ENCODE results near the gene RPL7L1. TPM values are rescaled to one million over a fixed set of nuclear protein-coding genes. Genes with fewer than 3 reads are reported as not detected.
A peak's percentile ranks its signal among the peaks of the same experiment; 100 is the strongest.

Gene RPL7L1
- total RNA-seq, 4 donors from 2014 or later, result 27.3 to 57.1 (median 43.4) TPM

DNA sequence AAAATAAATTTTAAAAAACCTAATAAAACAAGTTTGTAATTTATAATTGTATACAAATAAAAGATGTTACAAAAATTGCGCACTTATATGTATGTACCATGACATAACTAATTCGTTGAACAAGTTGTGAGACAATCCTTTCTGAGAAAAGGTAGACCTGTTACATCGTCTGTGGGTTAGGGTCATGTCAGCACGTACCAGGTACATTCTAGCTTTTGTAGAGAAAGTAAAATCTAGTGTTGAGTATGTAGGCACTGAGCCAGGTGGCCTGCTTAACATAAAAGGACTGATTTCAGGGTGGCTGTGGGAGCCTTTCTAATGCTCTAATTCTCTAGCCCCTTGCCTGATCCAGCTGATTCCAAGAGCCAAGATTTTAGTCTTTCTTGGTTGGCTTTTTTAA is 10.4 kb downstream of the RPL7L1 start:
- in situ Hi-C loops (cut with MboI; ENCODE audit: low pct_ligation_motif_present in 1 of 4, low pct_unique_long_range_greater_than_20kb in 1 of 4, low sequenced_read_pairs in 3 of 4) (loop anchor here in 1 of 4 donors (25.0 kb wide), 1 partner anchor 153 kb away; the partner anchor contains the start of gene TBCC), intact Hi-C loops (cut with DNase I; ENCODE audit: low total_unique reads) (no loop called here)
- Histone ChIP-seq H3K36me3 (peaks cover 0 to 14% (median 7%) of the 10 kb centered on the region in 4 donors), H3K9me3 (no peaks in the 10 kb centered on the region), H3K4me3 (peak overlapping the region in 3 of 4 donors; percentile 69 to 86 (median 85)), H3K27me3 (no peaks in the 10 kb centered on the region), H3K27ac (peak overlapping the region; percentile 93 to 96 (median 93)), H3K4me1 (peaks cover 7 to 16% (median 8%) of the 10 kb centered on the region in 4 donors)
- no peak for DNase-seq
- TF ChIP-seq, protein P1, sequence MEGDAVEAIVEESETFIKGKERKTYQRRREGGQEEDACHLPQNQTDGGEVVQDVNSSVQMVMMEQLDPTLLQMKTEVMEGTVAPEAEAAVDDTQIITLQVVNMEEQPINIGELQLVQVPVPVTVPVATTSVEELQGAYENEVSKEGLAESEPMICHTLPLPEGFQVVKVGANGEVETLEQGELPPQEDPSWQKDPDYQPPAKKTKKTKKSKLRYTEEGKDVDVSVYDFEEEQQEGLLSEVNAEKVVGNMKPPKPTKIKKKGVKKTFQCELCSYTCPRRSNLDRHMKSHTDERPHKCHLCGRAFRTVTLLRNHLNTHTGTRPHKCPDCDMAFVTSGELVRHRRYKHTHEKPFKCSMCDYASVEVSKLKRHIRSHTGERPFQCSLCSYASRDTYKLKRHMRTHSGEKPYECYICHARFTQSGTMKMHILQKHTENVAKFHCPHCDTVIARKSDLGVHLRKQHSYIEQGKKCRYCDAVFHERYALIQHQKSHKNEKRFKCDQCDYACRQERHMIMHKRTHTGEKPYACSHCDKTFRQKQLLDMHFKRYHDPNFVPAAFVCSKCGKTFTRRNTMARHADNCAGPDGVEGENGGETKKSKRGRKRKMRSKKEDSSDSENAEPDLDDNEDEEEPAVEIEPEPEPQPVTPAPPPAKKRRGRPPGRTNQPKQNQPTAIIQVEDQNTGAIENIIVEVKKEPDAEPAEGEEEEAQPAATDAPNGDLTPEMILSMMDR (IDR thresholded peaks at IDR 0.05), result no peak
- TF ChIP-seq POLR2AphosphoS5 (IDR thresholded peaks at IDR 0.05) (no peak), EP300 (IDR thresholded peaks at IDR 0.05; ENCODE audit: low read depth) (no peak), POLR2A (IDR thresholded peaks at IDR 0.05) (no peak)
- WGBS, 2 donors (ENCODE audit: low coverage in 1 of 2), result 52% methylated on average over 4 of the region's 4 CpGs

DNA sequence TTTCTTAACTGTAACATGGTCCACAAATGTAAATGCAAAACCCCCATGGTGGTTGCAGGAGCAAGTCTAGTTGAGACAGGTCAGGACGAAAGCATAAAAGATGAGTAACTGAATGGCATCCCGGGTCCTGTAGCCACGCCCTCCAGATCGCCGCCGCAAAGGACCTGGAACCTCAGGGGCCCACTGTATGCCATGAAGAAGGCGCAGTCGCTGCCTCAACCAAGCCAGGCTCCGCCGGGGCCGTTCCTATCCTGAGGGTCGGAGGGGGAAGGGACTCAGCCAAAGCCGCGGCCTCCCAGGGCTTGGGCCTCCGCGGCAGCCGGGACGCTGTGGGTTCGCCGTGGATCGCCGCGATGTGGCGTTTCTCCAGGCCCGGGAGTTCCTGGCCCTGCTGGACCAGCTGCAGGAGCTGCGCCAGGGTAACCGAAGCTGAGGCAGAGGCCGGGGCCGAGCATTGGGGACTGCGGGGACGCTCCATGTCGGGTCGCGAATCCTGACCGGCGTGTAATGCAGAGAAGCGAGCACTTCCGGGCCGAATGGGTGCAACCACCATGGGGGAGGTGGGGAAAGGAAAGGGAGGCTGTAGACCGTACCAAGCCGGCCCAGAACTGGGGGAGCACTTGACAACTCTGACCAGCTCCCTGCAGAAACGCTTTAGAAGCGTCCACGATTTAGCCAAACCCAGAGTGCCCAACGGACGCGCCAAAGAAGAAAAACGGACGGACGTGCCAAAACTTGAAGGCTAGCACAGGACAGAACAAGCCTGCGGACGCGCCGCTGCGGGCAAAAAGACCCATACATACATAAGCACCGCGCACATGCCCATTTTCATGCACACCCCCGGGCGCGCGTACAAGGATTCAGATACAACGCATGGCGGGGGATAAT is 11.1 kb downstream of the RPL7L1 start:
- WGBS, 2 donors (ENCODE audit: low coverage in 1 of 2), result 0% methylated on average over 3 to 62 of the region's 63 CpGs
- Histone ChIP-seq H3K4me3 (peak overlapping the region; percentile 65 to 86 (median 77)), H3K27me3 (no peaks in the 10 kb centered on the region), H3K4me1 (peaks cover 7 to 16% (median 8%) of the 10 kb centered on the region in 4 donors), H3K9me3 (no peaks in the 10 kb centered on the region), H3K36me3 (peaks cover 0 to 7% (median 3%) of the 10 kb centered on the region in 4 donors), H3K27ac (peak overlapping the region; percentile 93 to 96 (median 93))
- in situ Hi-C loops (cut with MboI; ENCODE audit: low pct_ligation_motif_present in 1 of 4, low pct_unique_long_range_greater_than_20kb in 1 of 4, low sequenced_read_pairs in 3 of 4) (loop anchor here in 1 of 4 donors (25.0 kb wide), 1 partner anchor 153 kb away; the partner anchor contains the start of gene TBCC), intact Hi-C loops (cut with DNase I; ENCODE audit: low total_unique reads) (no loop called here)
- TF ChIP-seq POLR2A (IDR thresholded peaks at IDR 0.05) (peak; percentile 94), POLR2AphosphoS5 (IDR thresholded peaks at IDR 0.05) (peak; percentile 68 to 95 (median 93))
- TF ChIP-seq, protein P1 (IDR thresholded peaks at IDR 0.05), result no peak
- DNase-seq, result peak; percentile 95

DNA sequence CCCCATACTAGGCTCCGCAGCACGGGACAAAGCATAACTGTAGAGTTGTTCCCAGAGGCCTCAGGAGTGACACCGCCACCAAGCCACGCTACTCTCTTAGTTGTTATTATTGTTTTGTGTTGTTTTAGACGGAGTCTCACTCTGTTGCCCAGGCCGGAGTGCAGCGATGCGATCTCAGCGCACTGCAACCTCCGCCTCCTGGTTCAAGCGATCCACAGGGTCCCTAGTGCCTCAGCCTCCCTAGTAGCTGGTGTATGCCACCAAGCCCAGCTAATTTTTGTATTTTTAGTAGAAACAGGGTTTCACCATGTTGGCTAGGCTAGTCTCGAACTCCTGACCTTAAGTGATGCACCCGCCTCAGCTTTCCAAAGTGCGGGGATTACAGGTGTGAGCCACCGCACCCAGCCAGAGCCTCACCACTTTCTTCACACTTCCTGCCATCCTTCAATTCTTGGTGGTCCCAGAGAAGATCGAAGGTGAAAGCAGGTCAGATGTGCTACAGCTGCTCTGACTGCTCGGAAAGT is 11.8 kb downstream of the RPL7L1 start:
- H3K27ac ChIP-seq, result peak overlapping the region; percentile 93 to 96 (median 93)
- H3K27me3 ChIP-seq, result no peaks in the 10 kb centered on the region
- intact Hi-C loops (cut with DNase I; ENCODE audit: low total_unique reads), result no loop called here
- H3K9me3 ChIP-seq, result no peaks in the 10 kb centered on the region
- 35 to 38% methylated on average over 2 to 17 of the region's 17 CpGs for WGBS, 2 donors (ENCODE audit: low coverage in 1 of 2)
- DNase-seq, result no peak
- H3K4me1 ChIP-seq, result peaks cover 7 to 16% (median 8%) of the 10 kb centered on the region in 4 donors
- no peaks in the 10 kb centered on the region for H3K36me3 ChIP-seq
- TF ChIP-seq, protein P1 (IDR thresholded peaks at IDR 0.05), result no peak
- no peak for TF ChIP-seq POLR2AphosphoS5 (IDR thresholded peaks at IDR 0.05)
- TF ChIP-seq EP300 (IDR thresholded peaks at IDR 0.05; ENCODE audit: low read depth), result no peak
- TF ChIP-seq POLR2A (IDR thresholded peaks at IDR 0.05), result no peak
- peak overlapping the region; percentile 65 to 86 (median 77) for H3K4me3 ChIP-seq
- in situ Hi-C loops (cut with MboI; ENCODE audit: low pct_ligation_motif_present in 1 of 4, low pct_unique_long_range_greater_than_20kb in 1 of 4, low sequenced_read_pairs in 3 of 4), result loop anchor here in 1 of 4 donors (25.0 kb wide), 1 partner anchor 154 kb away; the partner anchor contains the start of gene TBCC

Measured in transverse colon (tissue), 4 donors.